BJ (cell line): Measurements from ENCODE around the gene ACVR1. TPM values are rescaled to one million over a fixed set of nuclear protein-coding genes. Genes with fewer than 3 reads are reported as not detected.
A peak's percentile ranks its signal among the peaks of the same experiment; 100 is the strongest.

Experiments
- CTCF ChIA-PET: fragments of 350-600 bp; formaldehyde crosslinking; extraction: SDS; loops from one replicate; lab custom pipeline; 2021; ENCODE audit warnings: antibody characterized with exemption, inconsistent platforms; lab: Yijun Ruan, JAX
- POLR2A ChIA-PET: fragments of 300-600 bp; sonication (Branson Sonifier 250); formaldehyde crosslinking; extraction: SDS; loops from one replicate; lab custom pipeline; 2021; ENCODE audit warnings: antibody characterized with exemption; lab: Charles Lee
- DNase-seq: peaks from one replicate; pipeline ENCODE4 v3.0.0-alpha.2; 2011; ENCODE audit warnings: low read depth
- H3K27me3 ChIP-seq: 2 replicates; pipeline ENCODE4 v1.6.0; 2011; ENCODE audit warnings: low read length; ENCODE audit not compliant: control insufficient read depth, insufficient read depth
- H3K36me3 ChIP-seq: 2 replicates; pipeline ENCODE4 v1.5.1; 2011; ENCODE audit warnings: low read length; ENCODE audit not compliant: control insufficient read depth, insufficient read depth
- H3K4me3 ChIP-seq: 2 replicates; pipeline ENCODE4 v1.5.1; 2011; ENCODE audit warnings: low read depth, mild to moderate bottlenecking, control low read depth, low read length
- polyA plus RNA-seq: library from polyadenylated mRNA; depleted of rRNA; stranded (reverse); fragments of >200 nt; gene quantifications from 2 replicates; pipeline ENCODE4 v1.2.3, GENCODE V29; 2011
- TF ChIP-seq, protein P1 (sequence below): IDR thresholded peaks from 2 replicates; pipeline ENCODE4 v1.5.1; 2011; ENCODE audit warnings: low read depth, mild to moderate bottlenecking, control low read depth, inconsistent platforms, low read length, moderate library complexity; ENCODE audit not compliant: insufficient read depth

Gene ACVR1
- polyA plus RNA-seq, 1 experiment = 28.5 TPM

- TF ChIP-seq, protein P1, sequence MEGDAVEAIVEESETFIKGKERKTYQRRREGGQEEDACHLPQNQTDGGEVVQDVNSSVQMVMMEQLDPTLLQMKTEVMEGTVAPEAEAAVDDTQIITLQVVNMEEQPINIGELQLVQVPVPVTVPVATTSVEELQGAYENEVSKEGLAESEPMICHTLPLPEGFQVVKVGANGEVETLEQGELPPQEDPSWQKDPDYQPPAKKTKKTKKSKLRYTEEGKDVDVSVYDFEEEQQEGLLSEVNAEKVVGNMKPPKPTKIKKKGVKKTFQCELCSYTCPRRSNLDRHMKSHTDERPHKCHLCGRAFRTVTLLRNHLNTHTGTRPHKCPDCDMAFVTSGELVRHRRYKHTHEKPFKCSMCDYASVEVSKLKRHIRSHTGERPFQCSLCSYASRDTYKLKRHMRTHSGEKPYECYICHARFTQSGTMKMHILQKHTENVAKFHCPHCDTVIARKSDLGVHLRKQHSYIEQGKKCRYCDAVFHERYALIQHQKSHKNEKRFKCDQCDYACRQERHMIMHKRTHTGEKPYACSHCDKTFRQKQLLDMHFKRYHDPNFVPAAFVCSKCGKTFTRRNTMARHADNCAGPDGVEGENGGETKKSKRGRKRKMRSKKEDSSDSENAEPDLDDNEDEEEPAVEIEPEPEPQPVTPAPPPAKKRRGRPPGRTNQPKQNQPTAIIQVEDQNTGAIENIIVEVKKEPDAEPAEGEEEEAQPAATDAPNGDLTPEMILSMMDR = no peak
- Histone ChIP-seq H3K36me3 (peaks cover 5% of the 10 kb centered on the region), H3K4me3 (no peak overlapping the region), H3K27me3 (no peaks in the 10 kb centered on the region)
- CTCF ChIA-PET = interaction anchor here (1.1 kb wide), 1 partner anchor 9 kb away, joined by 3 read pairs; no protein-coding TSS in a partner anchor
- POLR2A ChIA-PET = interaction anchor here (0.6 kb wide), 1 partner anchor 259 kb away, joined by 3 read pairs; no protein-coding TSS in a partner anchor
- peak; percentile 53 for DNase-seq
These were observed 128.3 kb downstream of the ACVR1 start for GRCh38 chr2:157747695-157748370.

- Histone ChIP-seq H3K4me3 (no peak overlapping the region), H3K27me3 (no peaks in the 10 kb centered on the region), H3K36me3 (peaks cover 7% of the 10 kb centered on the region)
- TF ChIP-seq, protein P1 = no peak
- CTCF ChIA-PET = interaction anchor here (1.1 kb wide), 1 partner anchor 8 kb away, joined by 3 read pairs; no protein-coding TSS in a partner anchor
- POLR2A ChIA-PET = no interaction called here
- DNase-seq = no peak
These were observed 128.8 kb downstream of the ACVR1 start for GRCh38 chr2:157747280-157747679.

DNA sequence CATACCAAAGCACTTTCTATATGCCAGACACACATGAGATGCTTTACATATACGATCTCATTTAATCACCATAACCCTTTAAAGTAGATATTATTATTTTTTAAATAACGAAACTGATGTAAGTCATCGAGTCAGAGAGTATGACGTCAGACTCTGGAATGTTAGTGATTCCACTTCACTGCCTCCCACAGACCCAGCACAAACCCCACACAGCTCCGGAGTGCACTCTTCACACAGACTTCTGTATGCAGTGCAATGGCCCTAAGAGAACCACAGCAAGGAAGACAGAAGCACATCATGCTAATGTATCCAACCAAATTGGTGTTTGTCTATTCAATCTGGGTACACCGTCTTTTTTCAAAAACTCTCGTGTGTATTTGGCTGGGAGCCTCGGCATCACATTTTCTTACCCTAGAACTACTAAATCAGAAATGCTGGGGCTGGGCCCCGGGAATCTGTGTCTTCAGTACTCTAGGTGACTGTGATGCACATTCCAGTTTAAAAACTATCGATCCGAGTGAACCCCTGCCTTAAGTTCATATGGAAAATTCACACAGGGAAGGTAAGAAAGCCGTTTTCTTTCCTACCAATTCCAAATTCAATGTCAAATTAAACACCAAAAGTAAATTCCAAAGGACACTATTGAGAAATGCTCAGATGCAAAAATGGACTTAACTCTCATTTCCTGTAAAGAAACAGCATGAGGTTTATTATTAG is 129.7 kb downstream of the ACVR1 start:
- POLR2A ChIA-PET = no interaction called here
- CTCF ChIA-PET = interaction anchor here (0.9 kb wide), 1 partner anchor 14 kb away, joined by 3 read pairs; no protein-coding TSS in a partner anchor
- TF ChIP-seq, protein P1 = no peak
- Histone ChIP-seq H3K36me3 (peaks cover 9% of the 10 kb centered on the region), H3K4me3 (no peak overlapping the region), H3K27me3 (no peaks in the 10 kb centered on the region)
- no peak for DNase-seq

DNA sequence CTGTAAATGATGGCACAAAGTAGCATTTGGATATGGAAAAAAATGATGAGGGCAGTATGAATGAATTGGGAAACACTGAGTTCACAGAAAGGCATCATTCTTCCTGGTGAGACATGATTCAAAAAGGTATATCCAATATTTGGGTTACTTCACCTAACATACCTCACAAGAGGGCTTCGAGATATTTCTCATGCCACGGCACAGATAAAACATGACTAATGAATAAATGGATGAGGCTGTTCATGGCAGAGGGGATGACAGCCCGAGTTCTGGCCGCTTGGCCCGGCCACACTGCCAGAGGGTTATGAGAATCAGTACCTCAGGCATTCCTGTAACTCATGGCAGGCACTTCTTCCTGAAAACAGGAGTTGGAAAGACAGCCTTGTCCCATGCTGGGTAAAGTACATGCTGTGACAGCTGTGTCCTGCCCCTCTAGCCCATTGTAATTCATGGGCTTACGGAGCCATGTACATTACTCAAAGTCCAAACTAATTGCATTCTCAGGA is 131.5 kb downstream of the ACVR1 start:
- no peak overlapping the region for H3K4me3 ChIP-seq
- peaks cover 3% of the 10 kb centered on the region for H3K36me3 ChIP-seq
- H3K27me3 ChIP-seq = no peaks in the 10 kb centered on the region
- no peak for DNase-seq
- TF ChIP-seq, protein P1 = no peak
- ChIA-PET CTCF (interaction anchor here (0.5 to 0.7 kb wide), 2 partner anchors 31 to 262 kb away, joined by 3 read pairs; no protein-coding TSS in a partner anchor), POLR2A (no interaction called here)

DNA sequence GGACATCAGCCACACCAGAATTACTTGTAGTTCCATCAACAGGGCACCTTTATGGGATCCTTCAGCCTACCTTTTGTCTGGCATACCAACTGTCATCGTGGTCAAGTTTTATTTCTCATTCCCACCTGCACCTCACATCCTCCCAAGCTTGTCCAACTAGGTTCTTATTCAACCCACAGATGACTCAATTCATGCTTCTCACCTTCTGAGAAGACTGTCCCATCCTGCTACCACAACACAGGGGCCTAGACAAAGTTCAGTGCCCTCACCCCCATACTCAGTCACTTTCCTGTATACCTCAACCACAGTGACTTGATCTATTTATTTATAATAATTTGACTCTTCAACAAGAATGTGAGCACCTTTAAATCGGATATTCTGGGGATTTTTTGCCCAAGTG is 133.1 kb downstream of the ACVR1 start:
- TF ChIP-seq, protein P1 = no peak
- no peak overlapping the region for H3K4me3 ChIP-seq
- POLR2A ChIA-PET = no interaction called here
- CTCF ChIA-PET = no interaction called here
- no peaks in the 10 kb centered on the region for H3K27me3 ChIP-seq
- H3K36me3 ChIP-seq = peaks cover 3% of the 10 kb centered on the region
- DNase-seq = no peak
